ENCODE measurements around the gene NEURL1.

- no peak for TF ChIP-seq EZH2 (IDR thresholded peaks at IDR 0.05; ENCODE audit: insufficient read depth, poor library complexity, severe bottlenecking)
- TF ChIP-seq EZH2phosphoT487 (IDR thresholded peaks at IDR 0.05; ENCODE audit: insufficient read depth, low read depth): no peak
Observed at GRCh38 chr10:103487410-103487708, 6.1 kb upstream of the NEURL1 start.

Data from GM23248 (cell line).